Natural killer cell (primary cell): ENCODE data around the gene CGN. TPM values are rescaled to one million over a fixed set of nuclear protein-coding genes. Genes with fewer than 3 reads are reported as not detected.

Experiments used
- ATAC-seq, 3 donors: fragments of 150-1000 bp in 2 of 3; fragments of 200-7000 bp in 1 of 3; cut with Tn5 transposase; 1 replicate in 1 of 3; 2 replicates in 2 of 3; pipeline ENCODE4 v1.10.0; 2021; ENCODE audit warnings: mild to moderate bottlenecking in 2 of 3, moderate library complexity in 2 of 3
- DNase-seq, 2 donors: peaks; one replicate each; pipeline versions ENCODE4 v3.0.0 to v3.0.0-alpha.2; 2013 to 2021; ENCODE audit warnings: mixed read lengths in 1 of 2
- H3K27ac ChIP-seq: one replicate; pipeline ENCODE4 v1.5.1; 2013; ENCODE audit warnings: mild to moderate bottlenecking, low read length
- H3K27me3 ChIP-seq: one replicate; pipeline ENCODE4 v1.6.1; 2013; ENCODE audit warnings: low read length; ENCODE audit not compliant: control insufficient read depth, insufficient read depth
- H3K36me3 ChIP-seq: one replicate; pipeline ENCODE4 v1.6.1; 2013; ENCODE audit warnings: low read length; ENCODE audit not compliant: control insufficient read depth, insufficient read depth
- H3K4me1 ChIP-seq: one replicate; pipeline ENCODE4 v1.6.1; 2013; ENCODE audit warnings: low read length; ENCODE audit not compliant: control insufficient read depth, insufficient read depth
- H3K4me3 ChIP-seq: one replicate; pipeline ENCODE4 v1.5.1; 2013; ENCODE audit warnings: low read length
- H3K9me3 ChIP-seq: one replicate; pipeline ENCODE4 v1.6.1; 2013; ENCODE audit warnings: low read length; ENCODE audit not compliant: control insufficient read depth, insufficient read depth
- H3K27ac Mint-ChIP-seq, 2 donors: one replicate each; pipeline ENCODE4 v1.8.0; 2022; ENCODE audit warnings: mild to moderate bottlenecking in 2 of 2, mixed read lengths in 2 of 2, moderate library complexity in 1 of 2
- H3K27me3 Mint-ChIP-seq, 2 donors: one replicate each; pipeline ENCODE4 v1.8.0; 2022; ENCODE audit warnings: low read depth in 2 of 2, mixed read lengths in 2 of 2
- H3K36me3 Mint-ChIP-seq: one replicate; pipeline ENCODE4 v1.8.0; 2022; ENCODE audit warnings: mixed read lengths
- H3K4me1 Mint-ChIP-seq, 2 donors: one replicate each; pipeline ENCODE4 v1.8.0; 2022; ENCODE audit warnings: mixed read lengths in 2 of 2
- H3K4me3 Mint-ChIP-seq: one replicate; pipeline ENCODE4 v1.8.0; 2022; ENCODE audit warnings: mild to moderate bottlenecking, moderate library complexity, mixed read lengths
- H3K9me3 Mint-ChIP-seq, 2 donors: one replicate each; pipeline ENCODE4 v1.8.0; 2022; ENCODE audit warnings: mixed read lengths in 2 of 2
- CTCF ChIP-seq: fragments of 200-600 bp; IDR thresholded peaks from one replicate; pipeline ENCODE4 v1.8.0; 2022; ENCODE audit warnings: antibody characterized with exemption
- WGBS: methylation state at CpG from one replicate; pipeline ENCODE4 v1.1.7; 2013; ENCODE audit warnings: missing lambda C conversion rate; ENCODE audit not compliant: insufficient coverage; 5-methylcytosine and 5-hydroxymethylcytosine counted together
- intact Hi-C: fragments of 100-400 bp; cut with micrococcal nuclease; formaldehyde crosslinking; loops from one replicate; pipeline ENCODE4 v1.14.2; 2022
- total RNA-seq, 4 donors: library from RNA; stranded (reverse); fragments of 120-200 nt in 1 of 4; gene quantifications; one replicate each; pipeline versions ENCODE4 v1.2.3 to v1.2.4, GENCODE V29; 2013 to 2022

CGN gene
- total RNA-seq, 3 donors from 2014 or later (not counting 1 experiment from before 2014, with no cell fraction given) = 0.07 to 0.80 TPM; not detected in 1

- ATAC-seq (no peak), DNase-seq (no peak)
- no peaks in the 10 kb centered on the region for H3K4me1 Mint-ChIP-seq
- no peak overlapping the region for H3K4me3 ChIP-seq
- no peaks in the 10 kb centered on the region for H3K36me3 ChIP-seq
- H3K36me3 Mint-ChIP-seq = no peaks in the 10 kb centered on the region
- H3K27me3 ChIP-seq = no peaks in the 10 kb centered on the region
- H3K9me3 Mint-ChIP-seq = no peaks in the 10 kb centered on the region
- H3K4me3 Mint-ChIP-seq = no peak overlapping the region
- no peak overlapping the region for H3K27ac Mint-ChIP-seq
- H3K4me1 ChIP-seq = no peaks in the 10 kb centered on the region
- H3K27ac ChIP-seq = no peak overlapping the region
- whole genome bisulfite sequencing = 90% methylated on average over 2 of the region's 2 CpGs
- H3K27me3 Mint-ChIP-seq = peaks cover 0 to 6% of the 10 kb centered on the region in 2 donors
- TF ChIP-seq CTCF = no peak
- H3K9me3 ChIP-seq = no peaks in the 10 kb centered on the region
- intact Hi-C loops = no loop called here
These were observed 38.0 kb downstream of the CGN start for GRCh38 chr1:151549199-151549598.

GRCh38 chr1:151553659-151554058 is 42.5 kb downstream of the CGN start:
- H3K36me3 Mint-ChIP-seq = no peaks in the 10 kb centered on the region
- H3K27ac Mint-ChIP-seq = no peak overlapping the region
- no peak for DNase-seq
- H3K4me3 ChIP-seq = no peak overlapping the region
- no peaks in the 10 kb centered on the region for H3K9me3 Mint-ChIP-seq
- no peak overlapping the region for H3K27ac ChIP-seq
- no peaks in the 10 kb centered on the region for H3K9me3 ChIP-seq
- H3K4me1 Mint-ChIP-seq = no peaks in the 10 kb centered on the region
- WGBS = 94% methylated on average over 4 of the region's 4 CpGs
- H3K27me3 ChIP-seq = no peaks in the 10 kb centered on the region
- H3K27me3 Mint-ChIP-seq = peaks cover 2 to 8% of the 10 kb centered on the region in 2 donors
- TF ChIP-seq CTCF = no peak
- no peaks in the 10 kb centered on the region for H3K36me3 ChIP-seq
- H3K4me1 ChIP-seq = no peaks in the 10 kb centered on the region
- no peak for ATAC-seq
- intact Hi-C loops = no loop called here
- no peak overlapping the region for H3K4me3 Mint-ChIP-seq

- Histone ChIP-seq H3K36me3 (no peaks in the 10 kb centered on the region), H3K4me1 (no peaks in the 10 kb centered on the region), H3K9me3 (no peaks in the 10 kb centered on the region), H3K27me3 (no peaks in the 10 kb centered on the region), H3K4me3 (no peak overlapping the region), H3K27ac (no peak overlapping the region)
- intact Hi-C loops = no loop called here
- Mint-ChIP-seq H3K4me3 (no peak overlapping the region), H3K36me3 (no peaks in the 10 kb centered on the region), H3K9me3 (no peaks in the 10 kb centered on the region), H3K27me3 (peaks cover 5 to 16% of the 10 kb centered on the region in 2 donors), H3K4me1 (no peaks in the 10 kb centered on the region), H3K27ac (no peak overlapping the region)
- no peak for ATAC-seq
- DNase-seq = no peak
- 100% methylated on average over 1 of the region's 2 CpGs for WGBS
- no peak for TF ChIP-seq CTCF
These were observed 44.9 kb downstream of the CGN start for GRCh38 chr1:151556052-151556451.

GRCh38 chr1:151562661-151563060 is 51.5 kb downstream of the CGN start:
- H3K4me1 ChIP-seq = no peaks in the 10 kb centered on the region
- no peak for TF ChIP-seq CTCF
- no CpG with 5 or more reads among the region's 1 CpG for WGBS
- no peaks in the 10 kb centered on the region for H3K36me3 ChIP-seq
- ATAC-seq (no peak), DNase-seq (no peak)
- Mint-ChIP-seq H3K36me3 (no peaks in the 10 kb centered on the region), H3K4me1 (no peaks in the 10 kb centered on the region), H3K9me3 (no peaks in the 10 kb centered on the region), H3K4me3 (no peak overlapping the region), H3K27me3 (peaks cover 8 to 16% of the 10 kb centered on the region in 2 donors), H3K27ac (no peak overlapping the region)
- H3K27me3 ChIP-seq = no peaks in the 10 kb centered on the region
- H3K27ac ChIP-seq = no peak overlapping the region
- intact Hi-C loops = no loop called here
- H3K9me3 ChIP-seq = no peaks in the 10 kb centered on the region
- no peak overlapping the region for H3K4me3 ChIP-seq
